IPS-20b (cell line): ENCODE data around the gene PLEKHO1.

Source experiments
- H3K27ac ChIP-seq: one replicate; pipeline ENCODE4 v1.5.1; 2013; ENCODE audit warnings: low read length
- H3K27me3 ChIP-seq: 2 replicates; pipeline ENCODE4 v1.6.1; 2013; ENCODE audit warnings: mild to moderate bottlenecking, low read length, inconsistent platforms; ENCODE audit not compliant: insufficient read depth
- H3K36me3 ChIP-seq: 2 replicates; pipeline ENCODE4 v1.6.1; 2013; ENCODE audit warnings: low read depth, mild to moderate bottlenecking, inconsistent platforms, low read length, moderate library complexity; ENCODE audit not compliant: insufficient read depth
- H3K4me1 ChIP-seq: 2 replicates; pipeline ENCODE4 v1.6.1; 2013; ENCODE audit warnings: mild to moderate bottlenecking, control low read depth, inconsistent platforms, low read length, moderate library complexity; ENCODE audit not compliant: insufficient read depth
- H3K4me3 ChIP-seq: 2 replicates; pipeline ENCODE4 v1.5.1; 2013; ENCODE audit warnings: mild to moderate bottlenecking, low read length, inconsistent platforms
- H3K9ac ChIP-seq: 2 replicates; pipeline ENCODE4 v1.6.1; 2013; ENCODE audit warnings: low read depth, mild to moderate bottlenecking, inconsistent platforms, low read length, moderate library complexity
- H3K9me3 ChIP-seq: 2 replicates; pipeline ENCODE4 v1.6.1; 2013; ENCODE audit warnings: mild to moderate bottlenecking, low read depth, low read length, inconsistent platforms; ENCODE audit not compliant: insufficient read depth

PLEKHO1 gene

GRCh38 chr1:150151291-150152181, 1.8 kb downstream of the PLEKHO1 start:
- Histone ChIP-seq H3K4me1 (peaks cover 8% of the 10 kb centered on the region), H3K27me3 (peaks cover 16% of the 10 kb centered on the region), H3K4me3 (peak overlapping the region; percentile 93), H3K36me3 (peaks cover 48% of the 10 kb centered on the region), H3K9ac (peak overlapping the region; percentile 86), H3K27ac (peak overlapping the region; percentile 13), H3K9me3 (no peaks in the 10 kb centered on the region)

DNA sequence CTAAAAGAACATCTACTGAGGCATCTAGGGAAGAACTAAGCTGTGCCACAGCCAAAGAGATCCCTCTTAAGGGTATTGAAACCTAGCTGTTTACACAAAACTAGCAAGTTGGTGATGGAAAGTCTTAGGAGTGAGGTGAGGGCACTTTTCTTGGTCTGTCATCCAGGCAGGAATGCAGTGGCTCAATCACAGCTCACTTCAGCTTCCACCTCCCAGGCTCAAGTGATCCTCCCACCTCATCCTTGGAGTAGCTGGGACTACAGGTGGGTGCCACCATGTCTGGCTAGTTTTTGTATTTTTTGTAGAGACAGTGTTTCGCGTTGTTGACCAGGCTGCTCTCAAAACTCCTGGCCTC, 2.4 kb downstream of the PLEKHO1 start:
- Histone ChIP-seq H3K36me3 (peaks cover 54% of the 10 kb centered on the region), H3K27me3 (peaks cover 16% of the 10 kb centered on the region), H3K4me3 (peak overlapping the region; percentile 93), H3K9ac (peak overlapping the region; percentile 86; the same call in 1 of the 2 replicates), H3K9me3 (no peaks in the 10 kb centered on the region), H3K4me1 (peaks cover 8% of the 10 kb centered on the region), H3K27ac (no peak overlapping the region)

DNA sequence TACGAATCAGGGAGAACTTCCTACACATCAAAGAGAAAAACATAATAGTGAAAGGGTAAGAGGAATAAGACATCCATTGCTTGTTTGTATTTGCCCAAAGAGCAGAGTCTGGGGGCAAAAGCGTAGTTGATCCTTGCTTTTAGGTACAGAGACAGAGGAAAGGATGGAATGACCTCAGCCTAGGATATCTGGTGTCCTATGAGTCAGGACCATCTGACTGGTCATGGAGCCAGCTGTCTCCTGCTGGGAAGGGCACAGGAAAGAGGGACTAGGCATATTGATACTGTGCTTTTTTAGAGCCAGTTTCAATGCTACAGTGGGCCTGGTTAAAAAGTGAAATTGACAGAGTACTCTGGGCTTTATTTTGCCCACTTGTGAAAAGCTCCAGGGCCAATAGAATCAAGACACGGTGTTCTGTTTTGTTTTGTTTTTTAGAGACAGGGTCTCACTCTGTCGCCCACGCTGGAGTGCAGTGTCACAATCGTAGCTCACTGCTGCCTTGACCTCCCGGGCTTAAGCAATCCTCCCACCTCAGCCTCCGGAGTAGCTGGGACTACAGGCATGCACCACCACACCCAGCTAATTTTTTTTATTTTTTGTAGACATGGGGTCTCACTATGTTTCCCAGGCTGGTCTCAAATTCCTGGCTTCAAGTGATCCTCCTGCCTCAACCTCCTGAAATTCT, 3.2 kb downstream of the PLEKHO1 start:
- H3K27me3 ChIP-seq = peaks cover 15% of the 10 kb centered on the region
- no peak overlapping the region for H3K9ac ChIP-seq
- H3K9me3 ChIP-seq = no peaks in the 10 kb centered on the region
- H3K4me1 ChIP-seq = peaks cover 8% of the 10 kb centered on the region
- H3K27ac ChIP-seq = no peak overlapping the region
- H3K4me3 ChIP-seq = no peak overlapping the region
- H3K36me3 ChIP-seq = peaks cover 61% of the 10 kb centered on the region

GRCh38 chr1:150154143-150154542, 4.4 kb downstream of the PLEKHO1 start:
- peaks cover 8% of the 10 kb centered on the region for H3K4me1 ChIP-seq
- H3K27ac ChIP-seq = no peak overlapping the region
- no peaks in the 10 kb centered on the region for H3K9me3 ChIP-seq
- no peak overlapping the region for H3K9ac ChIP-seq
- H3K36me3 ChIP-seq = peaks cover 73% of the 10 kb centered on the region
- peaks cover 3% of the 10 kb centered on the region; the same call in 1 of the 2 replicates for H3K27me3 ChIP-seq
- H3K4me3 ChIP-seq = no peak overlapping the region

- Histone ChIP-seq H3K27ac (no peak overlapping the region), H3K9me3 (no peaks in the 10 kb centered on the region), H3K4me1 (peaks cover 8% of the 10 kb centered on the region), H3K4me3 (no peak overlapping the region), H3K9ac (no peak overlapping the region), H3K36me3 (peaks cover 86% of the 10 kb centered on the region), H3K27me3 (no peaks in the 10 kb centered on the region)
Observed at GRCh38 chr1:150155413-150156071, 5.8 kb downstream of the PLEKHO1 start.

DNA sequence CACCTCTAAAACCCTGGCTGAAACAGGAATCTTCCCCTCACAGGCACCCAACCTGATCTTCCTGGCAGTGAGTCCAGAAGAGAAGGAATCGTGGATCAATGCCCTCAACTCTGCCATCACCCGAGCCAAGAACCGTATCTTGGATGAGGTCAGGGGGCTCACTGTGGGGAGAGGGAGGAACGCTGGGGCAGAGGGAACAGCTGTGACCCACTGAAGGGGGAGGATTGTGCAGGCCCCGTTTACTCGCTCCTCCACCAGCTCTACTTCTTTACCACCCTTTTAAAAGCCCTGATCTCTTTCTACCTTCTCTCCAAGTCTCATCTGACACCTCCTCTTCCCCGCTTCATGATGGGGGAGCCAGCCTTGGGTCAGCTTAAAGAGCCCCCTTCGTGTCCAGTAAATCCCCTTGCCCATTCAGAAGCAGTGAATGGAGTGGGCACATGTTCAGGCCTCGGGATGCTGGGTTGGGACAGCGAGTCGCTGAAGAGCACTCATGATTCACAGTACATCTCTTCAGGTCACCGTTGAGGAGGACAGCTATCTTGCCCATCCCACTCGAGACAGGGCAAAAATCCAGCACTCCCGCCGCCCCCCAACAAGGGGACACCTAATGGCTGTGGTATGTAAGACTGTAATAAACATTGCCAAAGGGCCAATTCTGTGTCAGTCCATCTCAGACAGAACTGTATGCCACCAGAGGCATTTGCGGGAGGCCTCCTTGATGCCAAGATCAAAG, 7.3 kb downstream of the PLEKHO1 start:
- no peak overlapping the region for H3K27ac ChIP-seq

GRCh38 chr1:150159550-150159949, 9.8 kb downstream of the PLEKHO1 start:
- no peak overlapping the region for H3K4me3 ChIP-seq
- no peak overlapping the region for H3K9ac ChIP-seq
- no peaks in the 10 kb centered on the region for H3K27me3 ChIP-seq
- no peak overlapping the region for H3K27ac ChIP-seq
- H3K4me1 ChIP-seq = peaks cover 23% of the 10 kb centered on the region
- peaks cover 58% of the 10 kb centered on the region for H3K36me3 ChIP-seq
- no peaks in the 10 kb centered on the region for H3K9me3 ChIP-seq

More for the DNA sequence above, 7.3 kb downstream of the PLEKHO1 start:
- Histone ChIP-seq H3K4me1 (peaks cover 8% of the 10 kb centered on the region), H3K9ac (no peak overlapping the region), H3K27me3 (no peaks in the 10 kb centered on the region), H3K36me3 (peaks cover 80% of the 10 kb centered on the region), H3K4me3 (no peak overlapping the region), H3K9me3 (no peaks in the 10 kb centered on the region)

DNA sequence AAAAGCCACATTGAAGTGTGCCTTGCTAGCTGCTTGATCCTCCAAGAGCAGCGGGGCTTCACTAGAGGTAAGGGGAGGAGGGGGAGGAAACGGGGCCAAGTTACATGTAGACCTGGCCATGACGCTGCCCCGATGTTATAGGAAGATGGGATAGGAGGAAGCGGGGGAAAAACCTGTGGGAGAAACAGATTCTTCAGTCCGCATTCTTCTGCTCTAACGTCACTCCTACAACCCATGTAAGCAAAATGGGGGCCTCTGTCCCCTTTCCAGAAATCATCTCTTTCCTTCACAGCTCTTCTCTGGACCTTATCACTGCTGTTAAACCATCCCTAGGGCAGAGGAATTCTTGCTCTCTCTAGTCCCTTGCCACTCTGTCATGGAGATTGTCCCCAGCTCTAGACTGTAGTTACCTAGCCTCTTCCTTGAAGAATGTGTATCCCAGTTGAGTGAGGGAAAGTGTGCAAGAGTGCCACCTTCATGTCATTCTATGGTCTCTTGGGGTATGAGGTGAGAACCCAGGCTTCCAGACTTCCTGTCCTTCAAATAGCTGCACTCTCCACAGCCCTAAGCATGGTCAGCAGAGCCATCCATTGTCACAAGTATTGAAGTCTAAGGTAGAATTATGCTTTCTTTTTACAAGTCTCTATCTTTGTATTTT, 11.4 kb downstream of the PLEKHO1 start:
- Histone ChIP-seq H3K27me3 (no peaks in the 10 kb centered on the region), H3K9ac (peak overlapping the region; percentile 98; the same call in 1 of the 2 replicates), H3K4me1 (peaks cover 23% of the 10 kb centered on the region), H3K4me3 (no peak overlapping the region), H3K27ac (no peak overlapping the region), H3K9me3 (no peaks in the 10 kb centered on the region), H3K36me3 (peaks cover 42% of the 10 kb centered on the region)

DNA sequence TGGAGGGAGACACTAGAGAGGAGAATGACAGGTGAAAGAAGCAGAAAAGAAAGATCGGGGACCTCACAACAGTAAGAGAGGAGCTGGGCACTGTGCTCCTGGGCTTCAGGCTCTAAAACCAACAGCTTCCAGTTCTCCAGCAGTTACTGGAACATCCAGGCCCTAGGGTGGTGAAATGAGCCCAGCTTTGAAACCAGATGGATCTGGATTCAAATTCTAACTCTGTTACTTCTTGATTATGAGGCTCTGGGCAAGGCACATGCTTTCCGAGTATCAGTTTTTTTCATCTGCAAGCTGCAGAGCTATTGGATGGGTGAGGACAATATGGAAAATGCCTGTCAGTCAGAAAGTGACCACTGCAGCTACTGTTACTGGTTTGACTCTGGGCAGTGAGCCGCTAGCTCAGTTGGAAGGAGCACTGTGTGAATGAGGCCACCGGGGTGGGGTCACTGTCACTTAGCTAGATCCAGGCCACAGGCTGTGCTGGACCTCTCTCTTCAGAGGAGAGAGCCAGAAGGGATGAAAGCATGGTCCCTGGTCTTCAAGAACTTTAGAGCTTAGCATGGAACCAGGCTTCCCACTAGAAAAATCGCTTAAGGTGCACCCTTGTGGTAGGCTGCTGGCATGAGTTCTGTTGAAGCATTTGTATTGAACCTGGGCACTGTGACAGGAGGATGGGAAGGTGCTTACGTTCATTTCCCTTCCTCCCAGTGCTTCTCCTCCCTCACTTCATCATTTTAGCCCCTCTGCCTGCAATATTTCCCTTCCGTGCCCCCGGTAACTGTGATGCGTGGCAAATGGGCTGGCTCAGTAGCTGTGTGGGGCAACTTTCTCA, 12.2 kb downstream of the PLEKHO1 start:
- no peaks in the 10 kb centered on the region for H3K27me3 ChIP-seq
- peak overlapping the region; percentile 71 for H3K4me3 ChIP-seq
- no peaks in the 10 kb centered on the region for H3K9me3 ChIP-seq
- H3K9ac ChIP-seq = peak overlapping the region; percentile 98
- H3K4me1 ChIP-seq = peaks cover 23% of the 10 kb centered on the region
- H3K36me3 ChIP-seq = peaks cover 34% of the 10 kb centered on the region
- H3K27ac ChIP-seq = peak overlapping the region; percentile 99

DNA sequence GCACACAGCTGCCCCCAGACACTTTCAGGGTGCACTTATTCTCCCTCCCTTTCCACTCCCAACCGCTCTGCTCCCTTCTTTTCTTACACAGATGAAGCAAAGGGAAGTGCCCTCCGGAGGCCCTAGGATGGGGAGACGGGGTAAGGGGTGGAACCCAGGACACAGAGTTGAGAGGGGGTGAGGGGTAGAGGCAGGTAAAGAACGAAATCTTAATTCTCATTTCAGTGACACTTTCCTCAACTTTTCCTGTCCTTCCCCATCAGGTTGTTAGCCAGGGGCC, 12.8 kb downstream of the PLEKHO1 start:
- H3K9me3 ChIP-seq = no peaks in the 10 kb centered on the region
- H3K9ac ChIP-seq = peak overlapping the region; percentile 98
- peak overlapping the region; percentile 99 for H3K27ac ChIP-seq
- peak overlapping the region; percentile 71 for H3K4me3 ChIP-seq
- H3K4me1 ChIP-seq = peaks cover 23% of the 10 kb centered on the region
- peaks cover 28% of the 10 kb centered on the region for H3K36me3 ChIP-seq
- no peaks in the 10 kb centered on the region for H3K27me3 ChIP-seq
